ENCODE measurements around the gene SLC7A6OS.

The SLC7A6OS gene

DNA sequence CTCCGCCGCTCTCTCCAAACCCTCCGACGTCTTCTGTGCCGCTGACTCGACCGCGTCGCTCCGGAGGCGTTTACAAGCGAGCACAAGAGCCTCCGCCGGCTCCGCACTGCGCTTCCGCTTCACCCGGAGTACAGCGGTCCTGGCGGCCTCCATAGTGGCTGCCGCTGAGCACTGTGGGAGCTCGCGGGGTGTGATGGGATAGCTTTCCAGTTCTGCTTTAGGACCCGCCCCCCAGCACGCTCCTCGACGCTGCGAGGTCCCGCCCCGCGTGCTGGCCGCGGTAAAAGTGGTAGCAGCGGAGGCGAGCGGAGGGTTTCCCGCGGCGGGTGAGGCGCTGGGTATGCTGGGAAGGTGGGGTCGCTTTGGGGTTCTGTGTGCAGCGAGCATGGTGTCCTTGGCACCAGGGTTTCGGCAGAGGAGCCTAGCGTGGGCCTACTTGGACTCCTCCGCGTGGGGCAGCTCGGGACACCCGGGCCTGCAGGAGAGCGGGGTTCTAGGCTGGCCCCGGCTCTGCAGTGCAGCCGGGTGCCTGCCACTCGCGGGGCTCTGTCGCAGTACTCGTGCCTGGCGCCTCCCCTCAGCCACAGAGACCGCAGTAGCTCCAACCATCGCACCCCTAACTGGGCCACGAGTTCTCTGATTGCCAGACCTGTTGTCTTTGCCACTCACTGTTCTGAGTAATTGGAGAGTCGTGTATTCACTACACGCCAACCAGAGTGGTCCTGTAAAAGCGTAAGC is at the start of gene SLC7A6OS, which contains the start of gene PRMT7:
SLC7A6OS (minus strand) TSS at position 173 of the 738 bp plus-strand sequence; CDS start at position 153, 20 bp downstream.
PRMT7 (plus strand) TSS at position 246 of the 738 bp plus-strand sequence. CDS start 4,961 bp downstream, outside the sequence.
- peak; percentile 80 to 92 (median 87) for DNase-seq (ENCODE audit: low read depth in 2 of 3, low spot score in 1 of 3)

GRCh38 chr16:68359398-68360191 is 48.8 kb upstream of the SLC7A6OS start:
- no peak for DNase-seq (ENCODE audit: low read depth in 2 of 3, low spot score in 1 of 3)

DNA sequence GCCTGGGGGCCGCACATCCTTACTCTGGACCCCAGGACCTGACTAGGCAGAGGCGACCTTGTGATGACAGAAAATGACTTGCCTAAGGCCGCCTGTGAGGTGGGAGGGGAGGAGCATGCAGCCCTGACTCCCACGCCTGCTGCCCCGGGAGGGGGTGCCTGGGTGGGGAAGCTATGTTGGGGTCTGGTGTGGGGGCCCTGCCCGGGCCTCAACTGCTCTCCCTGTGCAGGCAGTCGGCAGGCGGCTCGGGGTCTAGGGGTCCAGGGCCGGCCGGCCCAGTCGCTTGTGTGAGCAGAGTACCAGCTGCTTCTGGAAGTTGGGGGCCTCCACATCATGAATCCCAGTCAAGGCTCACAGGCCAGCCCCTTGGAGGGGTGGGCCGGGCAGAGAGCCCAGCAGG is 48.2 kb upstream of the SLC7A6OS start:
- DNase-seq (ENCODE audit: low read depth in 2 of 3, low spot score in 1 of 3) = no peak

DNA sequence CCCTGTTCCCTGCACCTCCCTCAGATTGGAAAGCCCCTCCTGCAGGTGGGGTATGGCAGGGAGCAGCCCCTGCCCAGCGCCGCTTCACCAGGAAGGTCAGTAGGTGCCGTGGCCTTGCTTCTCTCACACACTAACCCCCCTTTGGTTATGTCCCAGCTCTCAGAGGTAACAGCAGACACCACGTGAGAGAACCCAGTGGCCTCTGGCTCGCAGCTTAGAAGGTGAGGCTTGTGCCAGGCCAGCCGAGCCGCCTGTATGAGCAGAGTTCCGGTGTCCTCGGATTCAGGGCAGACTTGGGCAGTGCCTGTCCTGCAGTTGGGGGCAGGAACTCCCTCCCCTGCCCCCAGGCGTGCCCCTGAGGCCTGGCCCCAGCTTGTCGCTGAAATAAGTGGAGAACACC is 47.2 kb upstream of the SLC7A6OS start:
- no peak for DNase-seq (ENCODE audit: low read depth in 2 of 3, low spot score in 1 of 3)

GRCh38 chr16:68357521-68357922 is 46.8 kb upstream of the SLC7A6OS start:
- DNase-seq (ENCODE audit: low read depth in 2 of 3, low spot score in 1 of 3) = no peak

GRCh38 chr16:68356919-68357286 is 46.2 kb upstream of the SLC7A6OS start:
- DNase-seq (ENCODE audit: low read depth in 2 of 3, low spot score in 1 of 3) = no peak

GRCh38 chr16:68356249-68356918 is 45.6 kb upstream of the SLC7A6OS start:
- peak; percentile 27 to 48 (median 32) for DNase-seq (ENCODE audit: low read depth in 2 of 3, low spot score in 1 of 3)

GRCh38 chr16:68355447-68356248 is 44.9 kb upstream of the SLC7A6OS start:
- DNase-seq (ENCODE audit: low read depth in 2 of 3, low spot score in 1 of 3) = no peak

GRCh38 chr16:68354816-68355215 is 44.1 kb upstream of the SLC7A6OS start:
- DNase-seq (ENCODE audit: low read depth in 2 of 3, low spot score in 1 of 3) = no peak

GRCh38 chr16:68353366-68353765 is 42.6 kb upstream of the SLC7A6OS start:
- DNase-seq (ENCODE audit: low read depth in 2 of 3, low spot score in 1 of 3) = no peak

- no peak for DNase-seq (ENCODE audit: low read depth in 2 of 3, low spot score in 1 of 3)
These were observed 41.3 kb upstream of the SLC7A6OS start for GRCh38 chr16:68351991-68352431.

- no peak for DNase-seq (ENCODE audit: low read depth in 2 of 3, low spot score in 1 of 3)
These were observed 40.7 kb upstream of the SLC7A6OS start for GRCh38 chr16:68351463-68351862.

- no peak for DNase-seq (ENCODE audit: low read depth in 2 of 3, low spot score in 1 of 3)
These were observed 40.1 kb upstream of the SLC7A6OS start for GRCh38 chr16:68350813-68351350.

DNA sequence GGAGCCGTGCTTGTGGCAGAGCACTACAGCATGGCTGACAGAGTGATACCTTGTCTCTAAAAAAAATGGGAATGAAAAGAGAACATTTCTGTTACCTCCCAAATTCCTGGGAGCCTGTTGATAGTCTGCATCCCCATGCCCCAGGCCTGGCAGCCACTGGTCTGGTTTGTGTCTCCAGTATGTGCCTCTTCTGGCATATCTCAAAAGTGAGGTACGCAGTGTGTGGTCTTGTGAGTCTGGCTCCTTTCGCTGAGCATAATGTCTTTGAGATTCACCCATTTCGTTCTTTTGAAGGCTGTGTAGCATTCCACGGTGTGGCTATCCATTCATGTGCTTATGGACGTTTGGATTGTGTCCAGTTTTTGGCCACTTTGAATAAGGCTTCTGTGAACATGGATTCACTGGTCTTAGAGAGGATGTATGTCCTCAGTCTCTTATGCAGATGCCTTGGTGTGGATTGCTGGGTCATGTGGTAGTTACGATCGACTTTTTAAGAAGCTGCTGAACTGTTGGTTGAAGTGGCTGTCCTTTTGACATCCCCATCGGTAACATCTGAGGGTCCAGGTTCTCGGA is 39.2 kb upstream of the SLC7A6OS start:
- no peak for DNase-seq (ENCODE audit: low read depth in 2 of 3, low spot score in 1 of 3)

DNA sequence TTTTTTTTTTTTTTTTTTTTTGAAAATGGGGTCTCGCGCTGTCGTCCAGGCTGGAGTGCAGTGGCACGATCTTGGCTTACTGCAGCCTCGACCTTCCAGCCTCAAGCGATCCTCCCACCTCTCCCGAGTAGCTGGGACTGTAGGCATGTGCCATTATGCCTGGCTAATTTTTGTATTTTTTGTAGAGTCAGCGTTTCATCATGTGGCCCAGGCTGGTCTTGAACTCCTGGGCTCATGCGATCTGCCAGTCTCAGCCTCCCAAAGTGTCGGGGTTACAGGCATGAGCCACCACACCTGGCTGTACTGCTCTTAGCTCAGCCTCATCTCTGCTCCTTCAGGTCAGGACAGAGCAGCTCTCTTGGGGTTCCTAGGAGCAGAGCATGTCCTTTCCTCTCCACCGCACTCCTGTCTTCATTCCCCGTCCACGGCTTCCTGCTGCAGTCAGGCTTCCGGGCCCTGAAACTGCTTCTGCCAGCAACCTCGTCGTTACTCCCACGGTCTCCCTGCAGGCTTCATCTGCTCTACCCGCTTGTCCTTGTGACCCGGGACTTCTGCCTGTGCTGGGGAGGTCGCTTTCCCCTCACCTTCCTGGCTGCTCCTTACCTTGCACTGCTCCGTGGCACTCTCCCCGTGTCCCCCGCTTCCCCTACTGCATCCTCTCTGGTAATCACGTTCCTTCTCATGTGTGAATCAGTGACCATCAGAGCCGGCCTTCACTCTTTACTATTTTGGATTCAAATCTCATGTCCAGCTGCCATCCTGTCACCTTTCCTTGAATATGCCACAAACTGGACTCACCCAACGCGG is 38.1 kb upstream of the SLC7A6OS start:
- no peak for DNase-seq (ENCODE audit: low read depth in 2 of 3, low spot score in 1 of 3)

DNA sequence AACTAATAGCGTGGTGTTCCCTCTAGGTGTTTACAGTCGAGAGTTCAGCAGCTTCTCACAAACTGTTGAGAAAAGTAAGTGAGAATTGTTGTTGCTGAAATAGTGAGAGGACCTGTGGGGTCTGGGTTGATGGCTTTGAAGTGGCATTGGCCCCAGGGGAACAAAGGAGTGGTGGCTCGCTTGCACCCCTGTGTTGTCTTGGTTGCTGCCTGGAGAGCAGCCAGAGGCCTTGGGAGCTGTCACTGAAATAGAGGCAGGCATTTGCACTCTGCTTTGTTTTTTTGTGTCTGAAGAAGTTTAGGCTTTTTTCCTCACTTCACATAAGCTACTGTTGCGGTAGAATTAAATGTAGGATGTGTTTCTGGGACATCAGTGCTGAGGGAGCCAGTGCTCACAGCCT is 36.9 kb upstream of the SLC7A6OS start:
- DNase-seq (ENCODE audit: low read depth in 2 of 3, low spot score in 1 of 3) = no peak

DNA sequence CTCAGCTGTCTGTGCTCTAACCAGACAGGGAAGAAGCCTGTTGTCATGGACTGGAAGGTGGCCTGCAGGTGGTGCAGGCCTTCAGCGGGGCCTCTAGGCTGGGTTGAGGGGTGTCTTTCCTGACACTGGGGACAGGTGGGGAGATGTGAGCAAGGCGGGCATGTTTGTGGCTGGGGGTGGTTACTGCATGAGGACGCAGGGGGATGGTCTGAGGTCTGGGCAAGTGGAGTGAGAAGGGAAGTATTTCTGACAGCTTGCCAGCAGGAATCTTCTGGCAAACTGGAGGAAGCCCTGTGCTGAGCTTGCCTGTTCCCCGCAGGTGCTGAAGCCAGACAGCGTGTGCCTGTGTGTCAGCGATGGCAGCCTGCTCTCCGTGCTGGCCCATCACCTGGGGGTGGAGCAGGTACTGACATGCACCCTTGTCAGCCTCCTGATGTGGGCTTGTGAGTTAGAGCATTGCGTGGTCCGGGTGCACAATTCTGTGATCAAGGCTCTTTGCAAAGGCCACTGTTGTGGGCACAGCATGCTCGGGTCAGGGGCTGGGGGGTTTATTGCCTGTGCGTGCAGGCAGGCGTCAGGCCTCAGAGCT is 36.2 kb upstream of the SLC7A6OS start:
- no peak for DNase-seq (ENCODE audit: low read depth in 2 of 3, low spot score in 1 of 3)

- no peak for DNase-seq (ENCODE audit: low read depth in 2 of 3, low spot score in 1 of 3)
These were observed 35.4 kb upstream of the SLC7A6OS start for GRCh38 chr16:68345958-68346635.
